H1 (cell line): ENCODE data around the gene NHEJ1.

Experiments
- CREB1 ChIP-seq: IDR thresholded peaks from 2 replicates; pipeline ENCODE4 v1.6.1; 2012; ENCODE audit warnings: inconsistent platforms
- CTCF ChIP-seq, 3 experiments: IDR thresholded peaks; 1 replicate in 2 of 3; 2 replicates in 1 of 3; pipeline versions ENCODE4 v1.5.1 to v1.6.1; 2011; ENCODE audit warnings: low read length in 3 of 3, mild to moderate bottlenecking in 3 of 3, inconsistent platforms in 2 of 3, low read depth in 1 of 3, moderate library complexity in 1 of 3; ENCODE audit not compliant: insufficient read depth in 1 of 3; ENCODE audit errors: control extremely low read depth in 1 of 3
- EP300 ChIP-seq, 2 experiments: IDR thresholded peaks; 1 replicate in 1 of 2; 2 replicates in 1 of 2; pipeline ENCODE4 v1.6.1; 2011 to 2012; ENCODE audit warnings: low read depth in 2 of 2, low read length in 2 of 2, mild to moderate bottlenecking in 2 of 2, borderline replicate concordance in 1 of 2, inconsistent platforms in 1 of 2, moderate library complexity in 1 of 2
- JUND ChIP-seq: IDR thresholded peaks from 2 replicates; pipeline ENCODE4 v1.6.1; 2011; ENCODE audit warnings: mild to moderate bottlenecking, improper control_type of control experiment, low read length
- POLR2A ChIP-seq, 2 experiments: IDR thresholded peaks; 1 replicate in 1 of 2; 2 replicates in 1 of 2; pipeline ENCODE4 v1.6.1; 2011; ENCODE audit warnings: low read depth in 2 of 2, low read length in 2 of 2, mild to moderate bottlenecking in 2 of 2; ENCODE audit errors: control extremely low read depth in 1 of 2
- TEAD4 ChIP-seq: IDR thresholded peaks from 2 replicates; pipeline ENCODE4 v1.6.1; 2012; ENCODE audit warnings: low read depth, low read length, inconsistent platforms, mixed read lengths

DNA sequence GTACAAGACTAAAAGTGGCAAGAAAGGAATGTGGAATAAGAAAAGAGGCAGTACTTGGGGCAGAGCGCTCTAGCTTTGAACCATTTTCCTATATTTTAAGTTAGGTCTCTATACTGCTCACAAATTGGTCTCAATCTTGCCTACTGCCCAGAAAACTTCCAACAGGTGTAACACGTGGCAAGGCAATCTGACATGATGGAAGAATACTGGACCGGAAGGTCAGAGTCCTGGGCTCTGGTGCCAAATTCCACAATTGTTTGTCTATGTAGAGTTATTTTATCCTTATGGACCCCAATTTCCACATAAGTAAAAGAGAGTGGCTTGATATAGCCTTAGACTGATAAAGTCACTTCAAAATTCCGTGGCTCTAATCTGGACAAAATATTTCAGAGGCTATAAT, 28.9 kb downstream of the NHEJ1 start:
- TF ChIP-seq JUND (no peak), CTCF (IDR thresholded peaks at IDR 0.05; ENCODE audit: control extremely low read depth in 1 of 3, insufficient read depth in 1 of 3, low read depth in 1 of 3, low read length in 3 of 3) (no peak), EP300 (IDR thresholded peaks at IDR 0.05; ENCODE audit: borderline replicate concordance in 1 of 2, low read depth in 2 of 2, low read length in 2 of 2) (no peak), POLR2A (IDR thresholded peaks at IDR 0.05; ENCODE audit: control extremely low read depth in 1 of 2, low read depth in 2 of 2, low read length in 2 of 2) (no peak), CREB1 (no peak), TEAD4 (no peak)
